ENCODE data around the gene PDS5B.

DNA sequence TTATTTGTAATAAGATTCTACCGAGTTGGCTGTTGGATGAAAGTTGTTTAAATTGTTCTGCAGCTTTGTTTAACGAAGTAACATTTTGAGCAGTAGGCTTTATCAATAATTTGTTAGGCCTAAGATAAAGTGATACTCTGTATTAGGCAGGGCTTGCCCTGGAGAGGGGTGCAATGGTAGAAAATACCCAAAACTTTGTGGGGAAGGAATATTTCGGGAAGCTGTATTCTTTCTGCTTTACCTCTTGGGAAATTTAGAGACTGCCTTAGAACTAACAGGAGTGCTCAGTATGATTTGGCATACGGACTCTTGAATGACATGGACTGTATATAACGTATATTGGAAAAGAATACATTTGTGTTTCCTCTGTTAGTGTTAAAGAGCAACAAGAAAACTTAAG, 2.5 kb downstream of the PDS5B start:
- TF ChIP-seq, protein P1, sequence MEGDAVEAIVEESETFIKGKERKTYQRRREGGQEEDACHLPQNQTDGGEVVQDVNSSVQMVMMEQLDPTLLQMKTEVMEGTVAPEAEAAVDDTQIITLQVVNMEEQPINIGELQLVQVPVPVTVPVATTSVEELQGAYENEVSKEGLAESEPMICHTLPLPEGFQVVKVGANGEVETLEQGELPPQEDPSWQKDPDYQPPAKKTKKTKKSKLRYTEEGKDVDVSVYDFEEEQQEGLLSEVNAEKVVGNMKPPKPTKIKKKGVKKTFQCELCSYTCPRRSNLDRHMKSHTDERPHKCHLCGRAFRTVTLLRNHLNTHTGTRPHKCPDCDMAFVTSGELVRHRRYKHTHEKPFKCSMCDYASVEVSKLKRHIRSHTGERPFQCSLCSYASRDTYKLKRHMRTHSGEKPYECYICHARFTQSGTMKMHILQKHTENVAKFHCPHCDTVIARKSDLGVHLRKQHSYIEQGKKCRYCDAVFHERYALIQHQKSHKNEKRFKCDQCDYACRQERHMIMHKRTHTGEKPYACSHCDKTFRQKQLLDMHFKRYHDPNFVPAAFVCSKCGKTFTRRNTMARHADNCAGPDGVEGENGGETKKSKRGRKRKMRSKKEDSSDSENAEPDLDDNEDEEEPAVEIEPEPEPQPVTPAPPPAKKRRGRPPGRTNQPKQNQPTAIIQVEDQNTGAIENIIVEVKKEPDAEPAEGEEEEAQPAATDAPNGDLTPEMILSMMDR (IDR thresholded peaks at IDR 0.05), result no peak
- TF ChIP-seq EZH2 (IDR thresholded peaks at IDR 0.05; ENCODE audit: borderline replicate concordance, insufficient read depth, low read depth, low read length, poor library complexity, severe bottlenecking), result no peak

Measured in B cell (primary cell).